ENCODE results near the gene RASL10A.

RASL10A gene

DNA sequence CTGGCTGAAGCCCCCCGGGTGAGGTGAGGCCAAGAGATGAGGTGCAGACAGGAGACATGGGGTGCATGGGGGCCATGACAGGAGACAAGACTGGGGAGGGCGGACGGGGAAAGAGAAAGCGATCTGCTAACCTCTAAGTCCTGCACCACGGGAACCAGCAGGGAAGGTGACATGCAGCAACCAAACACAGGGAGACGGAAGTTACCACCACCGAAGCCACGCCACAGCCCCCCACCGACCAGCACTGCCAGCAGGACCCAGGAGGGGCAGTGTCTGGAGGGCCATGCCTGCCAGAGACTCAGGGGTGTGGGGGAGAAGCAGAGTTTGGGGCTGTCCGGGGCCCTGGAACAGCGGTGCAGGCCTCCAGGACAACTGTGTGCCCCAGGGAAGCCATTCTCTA lies 14.1 kb upstream of the RASL10A start:
- H3K36me3 ChIP-seq: peaks cover 92% of the 10 kb centered on the region
- H3K9me3 ChIP-seq: no peaks in the 10 kb centered on the region
- TF ChIP-seq, protein P1, sequence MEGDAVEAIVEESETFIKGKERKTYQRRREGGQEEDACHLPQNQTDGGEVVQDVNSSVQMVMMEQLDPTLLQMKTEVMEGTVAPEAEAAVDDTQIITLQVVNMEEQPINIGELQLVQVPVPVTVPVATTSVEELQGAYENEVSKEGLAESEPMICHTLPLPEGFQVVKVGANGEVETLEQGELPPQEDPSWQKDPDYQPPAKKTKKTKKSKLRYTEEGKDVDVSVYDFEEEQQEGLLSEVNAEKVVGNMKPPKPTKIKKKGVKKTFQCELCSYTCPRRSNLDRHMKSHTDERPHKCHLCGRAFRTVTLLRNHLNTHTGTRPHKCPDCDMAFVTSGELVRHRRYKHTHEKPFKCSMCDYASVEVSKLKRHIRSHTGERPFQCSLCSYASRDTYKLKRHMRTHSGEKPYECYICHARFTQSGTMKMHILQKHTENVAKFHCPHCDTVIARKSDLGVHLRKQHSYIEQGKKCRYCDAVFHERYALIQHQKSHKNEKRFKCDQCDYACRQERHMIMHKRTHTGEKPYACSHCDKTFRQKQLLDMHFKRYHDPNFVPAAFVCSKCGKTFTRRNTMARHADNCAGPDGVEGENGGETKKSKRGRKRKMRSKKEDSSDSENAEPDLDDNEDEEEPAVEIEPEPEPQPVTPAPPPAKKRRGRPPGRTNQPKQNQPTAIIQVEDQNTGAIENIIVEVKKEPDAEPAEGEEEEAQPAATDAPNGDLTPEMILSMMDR (IDR thresholded peaks at IDR 0.05): no peak
- no peak overlapping the region for H3K4me3 ChIP-seq (ENCODE audit: low read depth in 1 of 2, low read length in 1 of 2)
- H3K27ac ChIP-seq: no peak overlapping the region
- H3K4me1 ChIP-seq (ENCODE audit: control insufficient read depth in 1 of 2, insufficient read depth in 1 of 2, low read depth in 1 of 2, low read length in 1 of 2): no peaks in the 10 kb centered on the region
- no peaks in the 10 kb centered on the region for H3K27me3 ChIP-seq

DNA sequence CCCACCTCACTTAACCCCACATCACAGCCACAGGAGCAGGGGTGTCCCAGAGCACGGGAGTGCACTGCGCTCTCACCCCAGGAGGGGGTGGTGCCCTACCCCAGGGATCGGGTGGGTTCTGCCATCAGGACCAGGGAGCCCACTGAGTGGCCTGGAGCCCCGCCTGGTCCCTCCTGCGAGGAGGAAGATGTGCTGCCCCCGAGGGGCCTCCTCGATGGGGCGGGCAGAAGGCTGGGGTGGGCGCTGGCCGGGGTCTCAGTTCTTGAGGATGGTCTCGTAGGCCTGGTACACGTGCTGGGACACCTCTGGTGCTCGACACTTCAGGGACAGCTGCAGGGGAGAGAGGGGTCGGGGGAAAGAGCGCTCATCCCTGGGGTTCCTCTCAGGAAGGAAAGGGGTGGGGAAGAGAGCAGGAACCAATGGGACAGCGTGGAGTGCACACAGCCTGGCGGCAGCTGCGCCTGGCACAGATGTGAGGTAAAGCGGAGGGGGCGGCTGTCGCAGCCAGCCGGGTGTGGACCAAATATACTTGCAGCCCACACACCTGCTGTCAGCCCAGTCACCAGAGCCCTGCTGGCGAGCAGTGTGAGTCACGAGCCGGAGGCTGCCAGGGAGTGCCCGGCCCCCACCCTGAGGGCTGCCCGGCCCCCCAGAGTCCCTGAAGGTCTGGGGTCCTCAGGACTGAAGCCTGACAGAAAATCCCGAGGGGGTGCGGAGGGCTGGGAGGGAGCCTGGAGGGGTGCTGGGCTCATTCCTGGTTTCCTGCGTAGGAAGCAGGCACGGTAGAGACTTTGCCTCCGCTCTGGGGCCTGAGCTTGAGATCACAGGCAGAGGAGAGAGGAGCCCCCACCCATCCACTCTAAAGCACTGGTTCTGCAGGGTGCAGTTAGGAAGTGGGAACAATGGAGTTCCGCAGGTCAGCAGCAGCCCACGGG lies 13.3 kb upstream of the RASL10A start:
- no peaks in the 10 kb centered on the region for H3K27me3 ChIP-seq
- H3K4me3 ChIP-seq (ENCODE audit: low read depth in 1 of 2, low read length in 1 of 2): no peak overlapping the region
- no peaks in the 10 kb centered on the region for H3K4me1 ChIP-seq (ENCODE audit: control insufficient read depth in 1 of 2, insufficient read depth in 1 of 2, low read depth in 1 of 2, low read length in 1 of 2)
- TF ChIP-seq, protein P1 (IDR thresholded peaks at IDR 0.05): no peak
- no peaks in the 10 kb centered on the region for H3K9me3 ChIP-seq
- peaks cover 85% of the 10 kb centered on the region for H3K36me3 ChIP-seq
- H3K27ac ChIP-seq: no peak overlapping the region

DNA sequence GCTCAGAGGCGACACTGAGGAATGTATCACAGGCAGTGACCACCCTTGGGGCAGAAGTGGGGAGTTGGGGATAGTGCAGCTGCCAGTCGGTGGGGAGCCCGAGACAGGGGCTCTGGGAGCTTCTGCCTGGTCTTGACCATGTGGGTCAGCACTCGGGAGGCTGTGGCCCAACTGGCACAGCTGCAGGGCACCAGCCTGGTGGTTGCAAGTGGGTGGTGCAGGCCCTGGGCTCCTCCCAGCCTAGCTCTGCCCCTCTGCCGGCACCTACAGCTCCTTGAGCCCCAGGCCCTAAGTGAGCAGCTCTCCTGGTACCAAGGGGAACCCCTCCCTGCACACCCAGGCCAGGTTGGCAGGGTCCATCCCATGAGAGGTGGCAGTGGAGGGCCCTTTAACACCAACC lies 12.6 kb upstream of the RASL10A start:
- TF ChIP-seq, protein P1 (IDR thresholded peaks at IDR 0.05): no peak
- Histone ChIP-seq H3K27ac (no peak overlapping the region), H3K4me1 (ENCODE audit: control insufficient read depth in 1 of 2, insufficient read depth in 1 of 2, low read depth in 1 of 2, low read length in 1 of 2) (no peaks in the 10 kb centered on the region), H3K36me3 (peaks cover 77% of the 10 kb centered on the region), H3K9me3 (no peaks in the 10 kb centered on the region), H3K27me3 (no peaks in the 10 kb centered on the region), H3K4me3 (ENCODE audit: low read depth in 1 of 2, low read length in 1 of 2) (no peak overlapping the region)

DNA sequence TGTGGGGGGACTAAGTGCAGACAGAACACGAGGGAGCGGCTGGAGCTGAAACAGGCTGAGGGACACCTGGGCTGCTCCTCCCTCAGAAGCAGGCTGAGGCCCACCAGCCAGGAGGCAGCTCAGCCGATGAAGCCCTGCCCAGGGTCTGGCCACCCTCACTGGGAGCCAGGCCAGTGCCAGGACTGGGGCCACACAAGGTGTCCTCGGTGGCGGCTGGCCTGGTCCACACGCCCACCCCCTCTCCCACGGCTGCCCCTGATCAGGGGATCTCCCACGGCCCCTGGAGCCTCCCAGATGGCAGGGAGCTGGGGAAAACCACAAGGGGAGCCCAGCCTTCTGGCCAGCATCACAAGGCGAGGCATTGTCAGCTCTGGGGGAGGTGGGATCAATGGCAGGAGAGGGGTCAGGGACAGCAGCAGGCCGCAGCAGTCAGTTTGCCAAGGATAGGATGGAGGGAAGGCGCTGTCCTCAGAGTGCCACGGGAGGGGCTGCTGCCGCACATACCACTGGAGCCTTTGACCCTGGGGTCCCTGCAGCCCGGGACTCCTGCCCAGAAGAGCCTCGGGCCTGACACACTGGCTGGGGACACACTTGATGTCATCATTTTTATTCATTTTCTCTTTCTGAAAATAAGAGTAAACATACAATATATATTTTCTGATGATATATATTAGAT lies 11.7 kb upstream of the RASL10A start:
- Histone ChIP-seq H3K9me3 (no peaks in the 10 kb centered on the region), H3K4me3 (ENCODE audit: low read depth in 1 of 2, low read length in 1 of 2) (no peak overlapping the region), H3K36me3 (peaks cover 69% of the 10 kb centered on the region), H3K27ac (no peak overlapping the region), H3K27me3 (no peaks in the 10 kb centered on the region), H3K4me1 (ENCODE audit: control insufficient read depth in 1 of 2, insufficient read depth in 1 of 2, low read depth in 1 of 2, low read length in 1 of 2) (no peaks in the 10 kb centered on the region)
- TF ChIP-seq, protein P1 (IDR thresholded peaks at IDR 0.05): no peak

DNA sequence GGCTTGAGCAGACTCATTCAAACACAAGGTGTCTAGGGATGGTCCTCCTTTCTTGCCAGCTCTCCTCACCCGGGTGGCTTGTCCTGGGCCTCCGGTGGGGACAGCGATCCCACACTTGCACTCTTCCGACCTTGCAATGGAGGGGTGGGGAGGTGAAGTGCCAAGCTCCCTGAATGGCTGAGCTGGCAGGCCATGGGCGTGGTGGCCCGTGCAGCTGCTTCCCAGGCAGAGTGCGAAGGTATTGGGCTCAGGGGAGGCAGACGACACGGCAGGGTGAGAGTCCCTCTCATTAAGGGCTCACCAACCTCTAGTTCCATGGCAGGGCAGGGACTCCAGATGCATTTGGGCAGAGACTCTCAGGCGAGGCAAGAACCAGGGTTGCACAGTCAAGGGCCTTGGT lies 11.0 kb upstream of the RASL10A start:
- Histone ChIP-seq H3K27me3 (no peaks in the 10 kb centered on the region), H3K4me3 (ENCODE audit: low read depth in 1 of 2, low read length in 1 of 2) (no peak overlapping the region), H3K4me1 (ENCODE audit: control insufficient read depth in 1 of 2, insufficient read depth in 1 of 2, low read depth in 1 of 2, low read length in 1 of 2) (no peaks in the 10 kb centered on the region), H3K27ac (no peak overlapping the region), H3K9me3 (no peaks in the 10 kb centered on the region), H3K36me3 (peaks cover 61% of the 10 kb centered on the region)
- TF ChIP-seq, protein P1 (IDR thresholded peaks at IDR 0.05): no peak

Data from neutrophil (primary cell).